ENCODE results near the gene IFT20. TPM values are rescaled to one million over a fixed set of nuclear protein-coding genes. Genes with fewer than 3 reads are reported as not detected.
A peak's percentile ranks its signal among the peaks of the same experiment; 100 is the strongest.

The IFT20 gene
- total and polyA plus RNA-seq, 2 of the 13 experiments (the other 11 are each of a cell fraction or from before 2014, with no cell fraction given): 28.0 to 37.8 TPM

- TF ChIP-seq ZBTB33 (CRISPR knock-in tag; IDR thresholded peaks at IDR 0.05) (peak; percentile 95), FOXP4 (CRISPR knock-in tag; IDR thresholded peaks at IDR 0.05) (peak; percentile 50; the same call in 1 of the 2 replicates), FOXO1 (CRISPR knock-in tag; IDR thresholded peaks at IDR 0.05) (peak; percentile 92), TFAP4 (IDR thresholded peaks at IDR 0.05; ENCODE audit: borderline replicate concordance, low read depth) (peak; percentile 27; the same call in 1 of the 2 replicates), ZNF232 (CRISPR knock-in tag; IDR thresholded peaks at IDR 0.05; ENCODE audit: borderline replicate concordance) (peak; percentile 68; the same call in 1 of the 2 replicates), ZNF296 (CRISPR knock-in tag; conservative IDR thresholded peaks at IDR 0.05) (no peak), SMAD3 (CRISPR knock-in tag; IDR thresholded peaks at IDR 0.05) (0 out of 2 replicates have a peak, but pooled peaks have one; percentile 59), THAP11 (CRISPR knock-in tag; IDR thresholded peaks at IDR 0.05) (peak; percentile 77), RFXANK (CRISPR knock-in tag; IDR thresholded peaks at IDR 0.05) (no peak), ARID3A (IDR thresholded peaks at IDR 0.05; ENCODE audit: low read depth, low read length) (peak; percentile 69), PHF21A (CRISPR knock-in tag; IDR thresholded peaks at IDR 0.05) (peak; percentile 51; the same call in 1 of the 2 replicates), ZC3H13 (CRISPR knock-in tag; IDR thresholded peaks at IDR 0.05) (0 out of 2 replicates have a peak, but pooled peaks have one; percentile 58), PRPF4 (IDR thresholded peaks at IDR 0.05; ENCODE audit: low read depth, low read length, poor library complexity, severe bottlenecking) (no peak), RXRA (CRISPR knock-in tag; IDR thresholded peaks at IDR 0.05) (peak; percentile 41; the same call in 1 of the 2 replicates), ZFP91 (CRISPR knock-in tag; IDR thresholded peaks at IDR 0.05; ENCODE audit: borderline replicate concordance) (0 out of 2 replicates have a peak, but pooled peaks have one; percentile 9), HDAC2 (CRISPR knock-in tag; IDR thresholded peaks at IDR 0.05) (peak; percentile 57), ZNF800 (CRISPR knock-in tag; IDR thresholded peaks at IDR 0.05) (0 out of 2 replicates have a peak, but pooled peaks have one; percentile 26), RXRB (CRISPR knock-in tag; IDR thresholded peaks at IDR 0.05; ENCODE audit: borderline replicate concordance) (peak; percentile 48; the same call in 1 of the 2 replicates), FOXP1 (IDR thresholded peaks at IDR 0.05) (no peak), FOXP1 (CRISPR knock-in tag; IDR thresholded peaks at IDR 0.05) (peak; percentile 51; the same call in 1 of the 2 replicates)
These were observed 11.5 kb upstream of the IFT20 start (continued) for GRCh38 chr17:28346746-28347246.

All from HepG2 (cell line).